ENCODE results near the gene ZNF439.
"Not testable (repeated sequence)": the region's sequence is repeated elsewhere in the genome, so short reads cannot be mapped to it uniquely, and the experiment has no call there.

- not testable (repeated sequence) for TF ChIP-seq CTCF (IDR thresholded peaks at IDR 0.05); POLR2AphosphoS5 (IDR thresholded peaks at IDR 0.05; ENCODE audit: low read depth, low read length); SIN3A (IDR thresholded peaks at IDR 0.05; ENCODE audit: borderline replicate concordance, insufficient read depth, low read depth, low read length); REST (IDR thresholded peaks at IDR 0.05; ENCODE audit: insufficient read depth in 1 of 2, low read depth in 2 of 2, low read length in 1 of 2)
These were observed 31.3 kb downstream of the ZNF439 start for GRCh38 chr19:11879687-11880266.

All from Panc1 (cell line).